Measurements from ENCODE around the gene RBM24. TPM values are rescaled to one million over a fixed set of nuclear protein-coding genes. Genes with fewer than 3 reads are reported as not detected.

Gene RBM24
- total and polyA plus RNA-seq, 10 of the 15 experiments (the other 5 are each of a cell fraction or from before 2014, with no cell fraction given), result 0.08 to 0.09 (median 0.09) TPM; not detected in 7

DNA sequence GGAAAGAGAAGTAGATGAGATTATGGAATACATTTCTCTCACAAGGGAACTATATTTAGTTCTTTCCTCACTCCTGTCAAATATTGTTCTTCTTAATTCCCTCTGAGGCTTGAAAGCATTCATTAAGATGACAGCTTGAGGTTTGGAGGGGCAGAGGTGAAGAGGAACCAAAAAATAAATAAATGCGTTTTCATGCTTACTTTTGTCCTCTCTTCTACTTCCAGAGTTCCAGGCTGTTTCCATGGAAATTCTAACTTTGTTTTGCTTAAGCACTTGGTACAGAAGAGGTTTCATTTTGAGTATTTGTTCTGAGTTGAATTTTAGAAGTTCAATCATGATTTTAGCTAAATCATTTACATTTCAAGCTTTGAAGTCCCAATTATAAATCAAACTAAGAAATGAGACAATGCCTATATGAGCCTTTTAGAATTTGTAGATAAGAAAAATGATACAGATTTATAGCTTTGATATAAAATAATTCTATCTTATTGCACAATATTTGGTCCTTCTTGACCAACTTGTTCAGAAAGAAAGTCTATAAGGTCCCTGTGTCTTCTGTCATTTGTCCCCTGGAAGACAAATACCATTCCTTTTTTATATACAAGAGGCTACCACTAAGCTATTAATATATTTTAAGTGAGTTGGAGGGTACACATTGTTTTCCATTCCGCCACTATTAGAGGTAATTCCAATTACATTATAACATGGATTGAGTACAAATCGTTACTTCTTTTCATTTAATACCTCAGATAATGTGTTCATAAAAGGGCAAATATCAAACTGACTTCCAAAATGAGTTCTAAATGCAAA, 16.3 kb downstream of the RBM24 start:
- POLR2A ChIA-PET, result no interaction called here
- Histone ChIP-seq H3K9ac (ENCODE audit: control insufficient read depth, insufficient read depth, low read length) (no peak overlapping the region), H2AFZ (ENCODE audit: control insufficient read depth, low read depth, low read length) (no peak overlapping the region), H3K4me3 (no peak overlapping the region), H4K20me1 (ENCODE audit: control insufficient read depth, insufficient read depth) (no peaks in the 10 kb centered on the region), H3K27me3 (replicated peaks in 1 of 2; ENCODE audit: control insufficient read depth in 2 of 2, insufficient read depth in 2 of 2, low read length in 1 of 2) (no peaks in the 10 kb centered on the region), H3K4me2 (ENCODE audit: control insufficient read depth, insufficient read depth) (no peak overlapping the region), H3K4me1 (ENCODE audit: control insufficient read depth, insufficient read depth, low read length) (no peaks in the 10 kb centered on the region), H3K79me2 (ENCODE audit: control insufficient read depth, insufficient read depth, low read length) (no peaks in the 10 kb centered on the region), H3K36me3 (ENCODE audit: control insufficient read depth in 2 of 2, insufficient read depth in 2 of 2, low read length in 1 of 2) (no peaks in the 10 kb centered on the region), H3K9me3 (replicated peaks; ENCODE audit: control insufficient read depth, insufficient read depth, low read length) (no peaks in the 10 kb centered on the region), H3K27ac (ENCODE audit: control insufficient read depth, insufficient read depth) (no peak overlapping the region)
- CTCF ChIA-PET, result interaction anchor here (0.5 to 1.4 kb wide), 2 partner anchors 12 to 294 kb away, joined by 3 to 5 read pairs; no protein-coding TSS in a partner anchor
- in situ Hi-C loops (cut with MboI) (no loop called here), intact Hi-C loops (cut with micrococcal nuclease; ENCODE audit: unreplicated experiment) (no loop called here)
- RAD21 ChIA-PET (ENCODE audit: unreplicated experiment), result interaction anchor here (0.9 kb wide), 1 partner anchor 12 kb away, joined by 3 read pairs; no protein-coding TSS in a partner anchor
- FAIRE-seq, result no peak
- DNase-seq (ENCODE audit: low read depth, low spot score), result no peak
- ATAC-seq, result no peak
- no peak for TF ChIP-seq NBN (IDR thresholded peaks at IDR 0.05)
- TF ChIP-seq, protein P1, sequence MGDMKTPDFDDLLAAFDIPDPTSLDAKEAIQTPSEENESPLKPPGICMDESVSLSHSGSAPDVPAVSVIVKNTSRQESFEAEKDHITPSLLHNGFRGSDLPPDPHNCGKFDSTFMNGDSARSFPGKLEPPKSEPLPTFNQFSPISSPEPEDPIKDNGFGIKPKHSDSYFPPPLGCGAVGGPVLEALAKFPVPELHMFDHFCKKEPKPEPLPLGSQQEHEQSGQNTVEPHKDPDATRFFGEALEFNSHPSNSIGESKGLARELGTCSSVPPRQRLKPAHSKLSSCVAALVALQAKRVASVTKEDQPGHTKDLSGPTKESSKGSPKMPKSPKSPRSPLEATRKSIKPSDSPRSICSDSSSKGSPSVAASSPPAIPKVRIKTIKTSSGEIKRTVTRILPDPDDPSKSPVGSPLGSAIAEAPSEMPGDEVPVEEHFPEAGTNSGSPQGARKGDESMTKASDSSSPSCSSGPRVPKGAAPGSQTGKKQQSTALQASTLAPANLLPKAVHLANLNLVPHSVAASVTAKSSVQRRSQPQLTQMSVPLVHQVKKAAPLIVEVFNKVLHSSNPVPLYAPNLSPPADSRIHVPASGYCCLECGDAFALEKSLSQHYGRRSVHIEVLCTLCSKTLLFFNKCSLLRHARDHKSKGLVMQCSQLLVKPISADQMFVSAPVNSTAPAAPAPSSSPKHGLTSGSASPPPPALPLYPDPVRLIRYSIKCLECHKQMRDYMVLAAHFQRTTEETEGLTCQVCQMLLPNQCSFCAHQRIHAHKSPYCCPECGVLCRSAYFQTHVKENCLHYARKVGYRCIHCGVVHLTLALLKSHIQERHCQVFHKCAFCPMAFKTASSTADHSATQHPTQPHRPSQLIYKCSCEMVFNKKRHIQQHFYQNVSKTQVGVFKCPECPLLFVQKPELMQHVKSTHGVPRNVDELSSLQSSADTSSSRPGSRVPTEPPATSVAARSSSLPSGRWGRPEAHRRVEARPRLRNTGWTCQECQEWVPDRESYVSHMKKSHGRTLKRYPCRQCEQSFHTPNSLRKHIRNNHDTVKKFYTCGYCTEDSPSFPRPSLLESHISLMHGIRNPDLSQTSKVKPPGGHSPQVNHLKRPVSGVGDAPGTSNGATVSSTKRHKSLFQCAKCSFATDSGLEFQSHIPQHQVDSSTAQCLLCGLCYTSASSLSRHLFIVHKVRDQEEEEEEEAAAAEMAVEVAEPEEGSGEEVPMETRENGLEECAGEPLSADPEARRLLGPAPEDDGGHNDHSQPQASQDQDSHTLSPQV (IDR thresholded peaks at IDR 0.05), result no peak
- no peak for TF ChIP-seq PAX8 (IDR thresholded peaks at IDR 0.05)
- no peak for TF ChIP-seq EGR1 (IDR thresholded peaks at IDR 0.05; ENCODE audit: borderline replicate concordance in 1 of 2, low read depth in 2 of 2, low read length in 2 of 2)
- BruUV-seq (replicated peaks), result no TSS peak
- 2% methylated on average over 3 of the region's 3 CpGs for WGBS (ENCODE audit: insufficient coverage, insufficient replicate concordance, low lambda C conversion rate, missing lambda C conversion rate)
- SMC1A ChIA-PET (ENCODE audit: uncharacterized antibody, unreplicated experiment), result interaction anchor here (0.9 to 1.1 kb wide), 2 partner anchors 26 to 27 kb away, joined by 3 read pairs; no protein-coding TSS in a partner anchor

All from GM12878 (cell line).